Lung (tissue), 12 donors: ENCODE measurements around the gene ZNF445. TPM values are rescaled to one million over a fixed set of nuclear protein-coding genes. Genes with fewer than 3 reads are reported as not detected.

Source experiments
- ATAC-seq: fragments of 200-7000 bp; cut with Tn5 transposase; one replicate; pipeline ENCODE4 v1.9.1; 2020; ENCODE audit warnings: moderate number of reproducible peaks; ENCODE audit not compliant: insufficient read depth, low FRiP score
- DNase-seq, 3 donors: peaks; one replicate each; pipeline ENCODE4 v3.0.0-alpha.2; 2013 to 2017
- H3K27ac ChIP-seq, 2 donors: one replicate each; pipeline ENCODE4 v1.5.1; 2013; ENCODE audit warnings: mild to moderate bottlenecking in 2 of 2, moderate library complexity in 2 of 2, control low read depth in 1 of 2, inconsistent platforms in 1 of 2, low read depth in 1 of 2, low read length in 1 of 2
- H3K27me3 ChIP-seq, 3 donors: one replicate each; pipeline ENCODE4 v1.5.1; 2013; ENCODE audit warnings: low read length in 2 of 3; ENCODE audit not compliant: control insufficient read depth in 3 of 3, insufficient read depth in 3 of 3
- H3K36me3 ChIP-seq, 4 donors: one replicate each; pipeline ENCODE4 v1.5.1; 2013; ENCODE audit warnings: low read length in 4 of 4, mild to moderate bottlenecking in 1 of 4, moderate library complexity in 1 of 4; ENCODE audit not compliant: control insufficient read depth in 4 of 4, insufficient read depth in 4 of 4
- H3K4me1 ChIP-seq, 5 donors: one replicate each; pipeline ENCODE4 v1.5.1; 2013; ENCODE audit warnings: low read length in 5 of 5, mild to moderate bottlenecking in 2 of 5, moderate library complexity in 1 of 5; ENCODE audit not compliant: control insufficient read depth in 5 of 5, insufficient read depth in 5 of 5
- H3K4me3 ChIP-seq: one replicate; pipeline ENCODE4 v1.5.1; 2013; ENCODE audit warnings: mild to moderate bottlenecking, control low read depth, moderate library complexity
- H3K9ac ChIP-seq, 2 donors: one replicate each; pipeline ENCODE4 v1.5.1; 2013; ENCODE audit warnings: low read length in 2 of 2, control low read depth in 1 of 2; ENCODE audit not compliant: insufficient read depth in 1 of 2
- H3K9me3 ChIP-seq, 4 donors: one replicate each; pipeline ENCODE4 v1.5.1; 2013; ENCODE audit warnings: low read length in 3 of 4, mild to moderate bottlenecking in 1 of 4, moderate library complexity in 1 of 4; ENCODE audit not compliant: control insufficient read depth in 4 of 4, insufficient read depth in 3 of 4
- CTCF ChIP-seq: IDR thresholded peaks from 2 replicates; pipeline ENCODE4 v1.5.1; 2012; ENCODE audit warnings: mild to moderate bottlenecking; ENCODE audit errors: control extremely low read depth, extremely low read depth
- WGBS, 2 donors: extraction: QIAGEN DNeasy Blood & Tissue Kit; methylation state at CpG; one replicate each; pipeline ENCODE4 v1.1.7; 2013; 5-methylcytosine and 5-hydroxymethylcytosine counted together
- polyA plus RNA-seq, 2 donors: library from polyadenylated mRNA; stranded (reverse); fragments of 200-250 nt; gene quantifications; one replicate each; pipeline ENCODE4 v1.2.1, GENCODE V29; 2013
- total RNA-seq, 2 donors: library from RNA; depleted of rRNA in 1 of 2; stranded (reverse); fragments of >200 nt in 1 of 2; gene quantifications; one replicate each; pipeline ENCODE4 v1.2.1, GENCODE V29; 2014 to 2021
- donor health status: control.
- donor health status: control.
- donor health status: Bipolar disorder and iron deficiency.
- donor health status: healthy.
- donor health status: DM: yes; HTN: yes; CAD: no.

ZNF445 gene
- total and polyA plus RNA-seq, 4 donors, result 2.7 to 23.2 (median 10.1) TPM

- Histone ChIP-seq H3K4me3 (peak overlapping the region; percentile 92), H3K36me3 (no peaks in the 10 kb centered on the region), H3K9ac (peak overlapping the region in 1 of 2 donors; percentile 89), H3K4me1 (peaks cover 0 to 11% (median 6%) of the 10 kb centered on the region in 5 donors), H3K27me3 (no peaks in the 10 kb centered on the region), H3K9me3 (no peaks in the 10 kb centered on the region), H3K27ac (peak overlapping the region; percentile 97 to 98)
- no peak for ATAC-seq
- peak in 2 of 3 donors; percentile 18 to 22 for DNase-seq
- TF ChIP-seq CTCF, result no peak
- WGBS, 2 donors, result 39 to 51% methylated on average over 4 of the region's 4 CpGs
Measured at GRCh38 chr3:44511238-44511566, 33.7 kb upstream of the ZNF445 start.

GRCh38 chr3:44510000-44510368 lies 32.5 kb upstream of the ZNF445 start:
- no peak for TF ChIP-seq CTCF
- no peak for ATAC-seq
- no peaks in the 10 kb centered on the region for H3K27me3 ChIP-seq

GRCh38 chr3:44509393-44509921 lies 32.0 kb upstream of the ZNF445 start:
- Histone ChIP-seq H3K27me3 (no peaks in the 10 kb centered on the region), H3K9ac (peak overlapping the region; percentile 26 to 93), H3K36me3 (no peaks in the 10 kb centered on the region), H3K27ac (no peak overlapping the region), H3K4me3 (peak overlapping the region; percentile 35), H3K4me1 (peaks cover 0 to 11% (median 6%) of the 10 kb centered on the region in 5 donors), H3K9me3 (no peaks in the 10 kb centered on the region)
- no peak for TF ChIP-seq CTCF
- ATAC-seq (no peak), DNase-seq (peak in 2 of 3 donors; percentile 13 to 23)
- 60 to 72% methylated on average over 2 of the region's 2 CpGs for WGBS, 2 donors

More at GRCh38 chr3:44510000-44510368, 32.5 kb upstream of the ZNF445 start:
- WGBS, 2 donors, result 0 to 1% methylated on average over 6 of the region's 6 CpGs
- peaks cover 0 to 11% (median 6%) of the 10 kb centered on the region in 5 donors for H3K4me1 ChIP-seq
- H3K9ac ChIP-seq, result peak overlapping the region; percentile 26 to 93
- no peaks in the 10 kb centered on the region for H3K36me3 ChIP-seq
- H3K27ac ChIP-seq, result peak overlapping the region; percentile 97 to 98
- peak overlapping the region; percentile 92 for H3K4me3 ChIP-seq
- peak in 2 of 3 donors; percentile 37 to 51 for DNase-seq
- H3K9me3 ChIP-seq, result no peaks in the 10 kb centered on the region

GRCh38 chr3:44506961-44507360 lies 29.5 kb upstream of the ZNF445 start:
- no peak for ATAC-seq
- Histone ChIP-seq H3K27ac (no peak overlapping the region), H3K27me3 (no peaks in the 10 kb centered on the region), H3K4me3 (no peak overlapping the region), H3K4me1 (peaks cover 0 to 11% (median 6%) of the 10 kb centered on the region in 5 donors), H3K9me3 (peaks cover 0 to 8% (median 3%) of the 10 kb centered on the region in 4 donors), H3K36me3 (peaks cover under 1 to 5% (median 3%) of the 10 kb centered on the region in 4 donors), H3K9ac (no peak overlapping the region)
- no peak for DNase-seq
- no peak for TF ChIP-seq CTCF
- WGBS, 2 donors, result 93 to 96% methylated on average over 5 of the region's 5 CpGs
